ENCODE results near the gene TTYH3. TPM values are rescaled to one million over a fixed set of nuclear protein-coding genes. Genes with fewer than 3 reads are reported as not detected.
"Not testable (repeated sequence)": the region's sequence is repeated elsewhere in the genome, so short reads cannot be mapped to it uniquely, and the experiment has no call there.

The TTYH3 gene
- total RNA-seq, 4 donors from 2014 or later = 3.8 to 47.2 (median 25.2) TPM

- DNase-seq = peak in 1 of 2 donors; percentile 17
- intact Hi-C loops (cut with DNase I; ENCODE audit: low total_unique reads) = no loop called here
- no peak for TF ChIP-seq CTCF (IDR thresholded peaks at IDR 0.05)
Measured at GRCh38 chr7:2668401-2668800, 36.6 kb downstream of the TTYH3 start.

GRCh38 chr7:2670171-2670570, 38.4 kb downstream of the TTYH3 start:
- no peak overlapping the region for H3K27ac ChIP-seq
- no peaks in the 10 kb centered on the region for H3K9me3 ChIP-seq
- no peaks in the 10 kb centered on the region for H3K4me1 ChIP-seq
- TF ChIP-seq CTCF (IDR thresholded peaks at IDR 0.05) (no peak), POLR2A (IDR thresholded peaks at IDR 0.05) (no peak)
- H3K4me3 ChIP-seq = no peak overlapping the region
- intact Hi-C loops (cut with DNase I; ENCODE audit: low total_unique reads) = no loop called here
- H3K27me3 ChIP-seq = no peaks in the 10 kb centered on the region
- H3K36me3 ChIP-seq = no peaks in the 10 kb centered on the region
- peak in 1 of 2 donors; percentile 15 for DNase-seq

More at GRCh38 chr7:2668401-2668800, 36.6 kb downstream of the TTYH3 start:
- no peaks in the 10 kb centered on the region for H3K4me1 ChIP-seq
- no peaks in the 10 kb centered on the region for H3K27me3 ChIP-seq
- no peaks in the 10 kb centered on the region for H3K36me3 ChIP-seq
- H3K27ac ChIP-seq = no peak overlapping the region
- H3K4me3 ChIP-seq = no peak overlapping the region
- H3K9me3 ChIP-seq = no peaks in the 10 kb centered on the region

GRCh38 chr7:2670720-2671391, 39.1 kb downstream of the TTYH3 start:
- no peaks in the 10 kb centered on the region for H3K4me1 ChIP-seq
- no peaks in the 10 kb centered on the region for H3K27me3 ChIP-seq
- TF ChIP-seq CTCF (IDR thresholded peaks at IDR 0.05) (peak; percentile 56 to 84 (median 76)), POLR2A (IDR thresholded peaks at IDR 0.05) (no peak)
- H3K27ac ChIP-seq = no peak overlapping the region
- no peak overlapping the region for H3K4me3 ChIP-seq
- no peaks in the 10 kb centered on the region for H3K36me3 ChIP-seq
- intact Hi-C loops (cut with DNase I; ENCODE audit: low total_unique reads) = no loop called here
- no peaks in the 10 kb centered on the region for H3K9me3 ChIP-seq
- DNase-seq = peak in 1 of 2 donors; percentile 59

- H3K27me3 ChIP-seq; H3K4me1 ChIP-seq; H3K36me3 ChIP-seq; DNase-seq; H3K27ac ChIP-seq; H3K9me3 ChIP-seq; H3K4me3 ChIP-seq; intact Hi-C loops (cut with DNase I; ENCODE audit: low total_unique reads): not testable (repeated sequence)
Measured at GRCh38 chr7:2673214-2673613, 41.4 kb downstream of the TTYH3 start.

GRCh38 chr7:2673934-2674333, 42.1 kb downstream of the TTYH3 start:
- no peaks in the 10 kb centered on the region for H3K27me3 ChIP-seq
- H3K4me1 ChIP-seq = no peaks in the 10 kb centered on the region
- no peak for TF ChIP-seq CTCF (IDR thresholded peaks at IDR 0.05)
- no peak for TF ChIP-seq POLR2A (IDR thresholded peaks at IDR 0.05)
- H3K27ac ChIP-seq = no peak overlapping the region
- H3K36me3 ChIP-seq = no peaks in the 10 kb centered on the region
- H3K9me3 ChIP-seq = no peaks in the 10 kb centered on the region
- H3K4me3 ChIP-seq = no peak overlapping the region
- DNase-seq = no peak
- intact Hi-C loops (cut with DNase I; ENCODE audit: low total_unique reads) = no loop called here

Data from uterus (tissue), 4 donors.